NCI-H1417 (cell line): Measurements from ENCODE around the gene SHROOM3.

ENCODE experiments used
- DNase-seq, 3 experiments: peaks; one replicate each; lab custom pipeline; 2025; lab: John Stamatoyannopoulos, UW

Gene SHROOM3

GRCh38 chr4:76780781-76781697 lies 346.0 kb downstream of the SHROOM3 start:
- no peak for DNase-seq

- DNase-seq, result peak; percentile 24 to 75 (median 60)
Observed at GRCh38 chr4:76781698-76782595, 346.9 kb downstream of the SHROOM3 start.

GRCh38 chr4:76782837-76783236 lies 347.8 kb downstream of the SHROOM3 start:
- DNase-seq, result no peak

GRCh38 chr4:76783836-76784235 lies 348.8 kb downstream of the SHROOM3 start:
- DNase-seq, result no peak

DNA sequence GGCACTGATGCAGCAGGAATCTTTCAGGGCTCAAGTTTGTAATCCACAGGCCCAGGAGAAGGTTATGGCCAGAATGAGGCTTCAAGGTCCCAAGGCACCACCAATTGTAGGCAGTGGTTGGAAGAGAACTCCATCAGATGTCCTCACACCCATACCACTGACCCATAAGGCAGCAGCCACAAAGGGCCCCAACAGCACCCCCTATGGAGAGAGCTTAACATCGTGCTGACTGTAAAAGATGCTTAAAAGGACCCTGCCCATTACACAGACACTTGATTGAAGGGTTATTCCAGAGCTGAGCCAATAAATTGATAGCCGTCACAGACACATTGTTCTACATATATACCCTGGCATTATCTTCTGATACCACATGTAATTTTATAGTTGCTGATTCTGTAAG lies 349.2 kb downstream of the SHROOM3 start:
- no peak for DNase-seq

DNA sequence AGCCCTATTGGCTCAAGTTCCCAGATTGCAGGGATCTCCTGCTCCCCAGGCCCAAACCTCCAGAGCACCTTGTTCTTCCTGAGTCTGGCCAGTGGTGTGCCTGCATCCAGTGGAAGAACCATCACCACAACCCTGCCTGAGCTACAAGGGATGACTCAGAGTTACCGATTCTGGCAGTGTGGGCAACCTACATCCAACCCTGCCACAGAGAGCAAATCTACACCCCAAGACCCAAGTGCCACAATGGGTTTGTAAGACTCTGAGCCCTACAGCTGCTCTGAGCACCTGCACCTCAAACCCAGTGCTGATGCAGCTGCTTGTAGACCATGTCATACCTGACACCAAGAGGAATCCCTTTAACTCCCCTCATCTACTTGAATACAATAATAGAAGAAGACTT lies 352.9 kb downstream of the SHROOM3 start:
- no peak for DNase-seq

GRCh38 chr4:76790377-76790776 lies 355.3 kb downstream of the SHROOM3 start:
- DNase-seq, result no peak

- no peak for DNase-seq
Observed at GRCh38 chr4:76791479-76791878, 356.4 kb downstream of the SHROOM3 start.

- DNase-seq, result no peak
Observed at GRCh38 chr4:76792418-76792817, 357.4 kb downstream of the SHROOM3 start.

DNA sequence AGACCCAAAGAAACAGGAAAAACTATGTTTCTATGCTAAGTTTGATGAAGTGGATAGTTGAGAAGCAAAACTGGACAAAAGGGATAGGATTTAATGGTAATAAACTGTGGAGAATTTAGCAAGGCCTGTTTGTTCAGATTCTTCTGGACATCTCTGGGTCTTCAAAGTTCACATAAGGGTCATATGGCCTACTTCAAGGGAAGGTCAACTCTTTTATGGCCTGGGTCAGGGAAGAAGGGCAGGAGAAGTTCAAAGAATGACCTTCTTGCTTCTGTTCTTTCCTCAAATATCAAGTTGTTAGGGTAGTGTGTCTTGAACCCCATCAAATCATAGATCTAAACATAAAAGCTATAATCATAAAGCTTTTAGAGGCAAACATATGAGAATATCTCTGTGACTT lies 360.2 kb downstream of the SHROOM3 start:
- DNase-seq, result no peak

DNA sequence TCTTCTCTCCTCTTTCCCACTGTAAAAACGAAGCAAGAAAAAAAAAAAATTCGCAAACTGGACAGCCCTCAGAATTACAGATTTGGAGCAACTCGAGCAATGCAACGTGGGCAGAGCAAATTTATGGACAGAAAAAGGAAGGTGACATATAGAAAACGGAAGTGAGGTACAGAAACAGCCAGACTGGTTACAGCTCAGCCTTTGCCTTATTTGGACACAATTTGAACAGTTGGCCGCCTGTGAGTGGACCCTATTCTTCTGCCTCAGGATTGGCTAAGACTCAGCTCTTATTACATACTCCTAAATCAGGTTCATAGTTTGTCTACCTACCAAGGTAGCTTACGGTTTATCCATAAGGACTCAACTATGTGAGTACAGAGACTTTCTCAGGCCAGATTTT lies 364.1 kb downstream of the SHROOM3 start:
- no peak for DNase-seq

DNA sequence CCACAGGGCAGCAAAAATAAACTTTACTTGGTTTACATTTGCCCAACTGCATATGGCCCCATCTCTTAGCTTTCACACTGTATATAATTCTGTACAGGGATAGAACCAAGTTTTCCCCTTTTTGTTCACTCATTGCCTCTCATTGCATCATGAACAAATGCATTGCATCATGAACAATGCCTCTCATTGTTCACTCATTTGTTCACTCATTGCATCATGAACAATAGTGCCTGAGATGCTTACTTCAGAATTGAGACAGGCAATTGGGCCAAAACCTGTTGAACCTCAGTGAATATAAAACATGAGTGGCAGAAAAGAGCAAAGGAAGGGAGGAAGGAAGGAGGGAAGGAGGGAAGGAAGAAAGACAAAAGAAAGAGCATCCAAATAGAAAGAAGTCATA lies 364.7 kb downstream of the SHROOM3 start:
- no peak for DNase-seq

DNA sequence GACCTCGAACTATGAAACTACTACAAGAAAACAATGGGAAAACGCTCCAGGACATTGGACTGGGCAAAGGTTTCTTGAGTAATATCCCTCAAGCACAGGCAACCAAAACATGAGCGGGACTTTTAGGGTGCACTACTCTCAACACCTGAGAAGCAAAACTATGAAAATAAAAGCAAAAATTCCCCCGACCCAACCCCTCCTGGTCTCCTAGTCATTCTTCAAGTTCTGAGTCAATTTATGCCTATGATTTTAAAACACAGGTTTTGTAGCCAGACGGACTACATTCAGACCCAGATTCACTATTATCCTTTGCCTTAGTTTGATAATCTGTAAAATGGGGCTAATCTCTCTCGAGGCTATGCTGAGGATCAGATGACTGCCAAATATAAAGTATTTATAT lies 365.9 kb downstream of the SHROOM3 start:
- DNase-seq, result no peak

- DNase-seq, result no peak
Observed at GRCh38 chr4:76801621-76802235, 366.7 kb downstream of the SHROOM3 start.

DNA sequence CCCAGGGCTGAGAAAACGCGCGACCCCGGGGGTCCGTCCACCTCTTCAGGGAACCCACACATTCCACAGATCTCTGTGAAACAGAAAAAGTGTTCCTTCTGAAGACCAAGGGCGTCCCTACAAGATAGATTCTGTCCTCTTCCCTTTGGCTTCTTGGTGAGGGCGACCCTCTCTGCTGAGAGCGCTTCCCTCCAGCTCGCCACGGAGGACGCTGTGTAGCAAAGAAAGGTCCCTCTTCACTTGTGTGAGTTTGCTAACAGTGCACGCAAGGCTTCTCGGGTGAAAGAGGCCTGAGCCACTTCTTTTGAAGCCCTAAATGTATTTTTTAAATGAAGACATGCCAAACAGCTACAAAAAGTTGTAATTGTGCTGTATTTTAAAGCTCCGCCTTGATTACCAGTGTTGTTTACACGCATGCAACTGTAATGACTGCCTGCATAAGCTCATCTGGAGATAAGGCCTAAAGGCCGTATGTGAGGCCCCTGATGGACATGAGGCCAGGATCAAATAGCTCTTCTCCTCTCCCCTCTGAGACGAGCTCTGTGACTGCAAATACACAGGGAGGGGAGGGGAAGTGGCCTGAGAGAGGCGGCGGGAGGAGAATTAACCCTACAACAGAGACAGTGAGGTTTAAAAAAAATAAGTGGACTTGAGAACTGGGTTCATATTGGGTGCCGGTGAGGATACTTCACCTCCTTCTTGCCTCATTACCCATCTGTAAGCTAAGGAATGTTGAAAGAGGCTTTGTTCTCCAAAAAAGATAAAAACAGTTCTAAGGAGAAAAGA lies 367.4 kb downstream of the SHROOM3 start:
- no peak for DNase-seq

- peak in 2 of 3 experiments; percentile 52 to 81 for DNase-seq
Observed at GRCh38 chr4:76803522-76803921, 368.5 kb downstream of the SHROOM3 start.

- no peak for DNase-seq
Observed at GRCh38 chr4:76804096-76804495, 369.1 kb downstream of the SHROOM3 start.

GRCh38 chr4:76806346-76806745 lies 371.3 kb downstream of the SHROOM3 start:
- no peak for DNase-seq

DNA sequence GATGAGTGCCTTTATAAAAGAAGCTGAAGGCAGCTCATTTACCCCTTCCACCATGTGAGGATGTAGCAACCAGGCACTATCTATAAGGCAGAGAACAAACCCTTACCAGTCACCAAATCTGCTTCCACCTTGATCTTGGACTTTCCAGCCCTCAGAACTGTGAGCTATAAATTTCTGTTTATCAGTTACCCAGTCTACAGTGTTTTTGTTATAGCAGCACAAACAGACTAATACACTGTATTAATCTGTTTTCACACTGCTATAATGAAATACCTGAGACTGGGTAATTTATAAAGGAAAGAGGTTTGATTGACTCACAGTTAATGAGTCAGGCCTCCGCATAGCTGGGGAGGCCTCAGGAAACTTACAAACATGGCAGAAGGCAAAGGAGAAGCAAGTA lies 371.7 kb downstream of the SHROOM3 start:
- DNase-seq, result no peak

DNA sequence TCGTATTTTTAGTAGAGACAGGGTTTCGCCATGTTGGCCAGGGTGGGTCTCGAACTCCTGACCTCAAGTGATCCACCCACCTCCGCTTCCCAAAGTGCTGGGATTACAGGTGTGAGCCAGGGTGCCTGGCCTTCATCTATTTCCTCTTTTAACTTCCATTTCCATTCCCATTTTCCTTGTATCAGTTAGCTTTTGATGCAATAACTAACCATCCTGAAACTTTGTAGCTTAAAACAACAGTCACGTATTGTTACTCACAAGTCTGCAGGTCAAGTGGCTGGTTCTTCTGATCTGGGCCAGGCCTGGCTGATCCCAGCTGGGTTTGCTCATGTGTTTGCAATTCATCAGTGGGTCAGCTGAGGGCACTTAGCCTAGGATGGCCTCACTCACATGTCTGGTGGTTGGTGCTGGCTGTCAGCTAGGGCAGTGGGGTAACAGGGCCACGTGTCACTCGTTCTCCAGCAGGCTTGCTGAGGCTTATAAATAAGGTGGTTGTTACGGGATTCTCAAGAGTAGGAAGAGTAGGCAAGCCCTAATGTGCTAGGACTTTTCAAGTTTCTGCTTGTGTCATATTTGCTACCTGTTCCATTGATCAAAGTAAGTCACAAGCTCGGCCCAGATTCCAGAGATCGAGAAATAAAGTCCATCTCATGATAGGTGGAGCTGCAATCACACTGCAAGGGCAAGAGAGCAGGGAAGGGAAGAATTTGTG lies 374.7 kb downstream of the SHROOM3 start:
- DNase-seq, result no peak
